ENCODE measurements around the gene PSD.

Gene PSD

DNA sequence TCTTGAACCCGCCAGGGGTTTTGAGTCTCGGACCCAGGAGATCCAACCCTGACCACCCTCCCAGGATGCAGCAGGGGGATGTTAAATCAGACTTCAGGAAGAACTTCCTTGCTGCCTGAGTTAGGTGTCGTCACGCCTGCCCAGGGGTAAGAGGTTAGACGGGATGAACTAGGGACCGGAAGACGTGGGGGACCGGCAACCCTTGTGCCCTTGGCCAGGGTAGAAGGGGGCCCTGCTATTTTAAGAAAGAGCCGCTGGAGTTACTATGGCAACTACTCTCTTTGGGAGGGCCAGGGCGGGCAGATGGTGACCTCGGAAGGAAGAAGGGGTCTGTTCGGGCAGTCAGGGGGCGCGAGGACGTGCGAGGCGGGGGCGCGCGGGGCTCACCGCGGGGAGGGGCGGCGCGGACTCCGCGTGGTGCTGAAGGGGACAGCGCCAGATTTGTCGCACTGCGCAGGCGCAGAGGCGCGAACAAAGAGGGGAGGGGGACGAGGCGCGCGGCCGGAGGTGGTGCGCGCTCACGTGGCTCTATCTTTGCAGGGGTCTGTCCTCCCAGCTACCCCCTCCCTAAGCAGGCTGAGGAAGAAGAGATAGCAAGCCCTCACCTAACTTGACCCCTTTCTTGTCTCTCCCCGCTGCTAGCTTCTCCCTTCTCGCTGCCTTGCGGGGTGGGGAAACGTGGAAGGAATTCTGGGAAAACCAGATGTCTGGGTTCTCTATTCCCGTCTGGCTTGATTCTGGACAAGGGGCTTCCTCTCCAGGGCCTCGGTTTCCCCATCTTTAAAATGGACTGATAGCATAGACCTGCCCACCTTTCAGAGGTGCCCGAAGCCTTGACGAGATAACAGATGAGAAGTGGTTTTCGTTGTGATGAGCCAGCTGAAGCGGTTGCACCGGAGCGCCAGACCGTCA is 940 bp upstream of the PSD start:
- peak; percentile 69 for DNase-seq

DNA sequence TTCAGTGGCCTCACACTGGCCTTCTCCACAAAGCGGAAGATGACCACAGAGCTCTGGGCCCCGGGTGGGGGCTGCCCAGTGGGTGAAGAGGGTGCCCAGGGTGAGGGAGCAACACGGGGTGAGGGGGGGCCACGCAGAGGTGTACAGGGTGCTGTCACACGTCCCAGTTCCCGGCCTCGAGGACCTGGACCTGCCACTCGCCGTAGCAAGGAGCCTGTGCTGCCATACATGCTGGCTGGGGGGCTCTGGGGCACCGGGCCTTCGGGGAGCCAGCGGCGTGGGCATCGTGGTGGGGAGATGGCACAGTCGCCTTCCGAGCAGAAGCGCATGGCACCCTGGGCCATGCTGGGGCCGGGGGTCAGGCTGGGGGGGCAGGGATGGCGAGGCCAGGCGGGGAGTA is 1.9 kb downstream of the PSD start:
- no peak for DNase-seq

DNA sequence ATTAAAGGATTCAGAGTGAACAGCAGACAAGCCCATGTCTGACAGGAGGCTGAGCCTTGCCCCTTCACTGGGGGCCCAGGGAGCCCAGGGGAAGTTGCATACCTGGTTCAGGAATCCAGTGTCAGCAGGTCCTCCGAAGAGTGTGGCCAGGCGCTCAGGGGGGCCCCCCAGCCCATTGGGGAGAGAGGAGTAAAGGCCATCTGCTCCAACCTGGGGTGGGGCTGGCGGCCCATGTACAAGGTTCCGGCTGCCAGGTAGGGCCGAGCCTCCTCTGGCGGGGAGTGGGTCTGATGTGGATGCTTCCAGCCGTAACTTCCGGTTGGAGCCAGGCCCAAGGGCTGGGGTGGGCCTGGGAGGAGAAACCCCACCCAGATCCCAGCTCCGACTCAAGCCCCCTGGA is 2.3 kb downstream of the PSD start:
- no peak for DNase-seq

DNA sequence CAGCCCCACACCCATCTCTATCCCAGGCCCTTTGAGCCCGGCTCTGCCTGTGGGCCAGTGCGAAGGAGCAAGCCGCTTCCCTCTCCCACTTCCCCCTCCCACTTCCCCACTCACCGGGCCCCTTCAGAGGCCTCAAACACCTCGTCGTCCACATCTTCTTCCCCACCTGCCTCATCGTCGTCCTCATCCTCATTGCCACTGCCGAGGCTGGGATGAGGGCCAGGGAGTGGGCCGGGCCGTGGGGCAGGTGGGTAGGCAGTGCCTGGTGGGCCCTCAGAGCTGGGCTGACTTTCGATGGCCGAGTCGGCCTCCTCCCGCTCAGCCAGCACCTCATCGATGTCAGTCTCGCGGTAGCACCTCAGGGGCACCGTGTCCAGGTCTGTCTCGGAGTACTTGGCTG is 3.8 kb downstream of the PSD start:
- DNase-seq = no peak

DNA sequence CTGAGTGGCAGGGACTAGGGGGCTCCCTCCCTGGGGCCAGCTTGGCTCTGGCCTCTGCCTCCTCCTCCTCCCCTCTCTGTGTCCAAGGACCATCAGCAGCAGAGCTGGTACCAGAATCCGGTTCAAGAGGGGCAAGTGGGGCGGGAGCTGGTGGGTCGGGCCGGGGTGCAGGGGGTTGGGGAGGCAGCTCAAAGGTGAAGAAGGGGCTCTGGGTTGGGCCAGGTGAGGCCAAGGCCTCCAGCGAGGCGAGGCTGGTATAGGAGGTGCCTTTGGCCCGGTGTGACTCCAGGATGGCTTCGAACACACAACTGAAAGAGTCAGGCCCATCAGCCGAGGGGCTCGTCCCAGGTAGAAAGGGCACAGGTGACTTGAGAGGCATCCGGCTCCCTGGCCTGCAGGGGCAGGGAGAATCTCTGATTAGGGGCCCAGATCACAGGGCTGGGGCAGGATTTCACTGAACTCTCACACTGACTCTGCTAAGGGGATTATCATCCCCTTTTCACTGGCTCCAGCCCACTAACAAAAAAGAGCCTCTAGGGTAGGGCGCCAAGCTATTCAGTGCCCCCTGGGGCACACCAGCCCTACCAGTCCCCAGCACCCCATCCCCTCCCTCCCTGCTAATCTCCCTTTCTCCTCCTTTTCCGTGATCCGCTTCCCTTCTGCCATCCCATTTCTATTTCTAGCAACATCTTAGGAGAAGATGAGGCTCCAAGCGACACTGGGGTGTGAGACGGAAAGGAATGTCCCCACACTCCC is 4.6 kb downstream of the PSD start:
- no peak for DNase-seq

DNA sequence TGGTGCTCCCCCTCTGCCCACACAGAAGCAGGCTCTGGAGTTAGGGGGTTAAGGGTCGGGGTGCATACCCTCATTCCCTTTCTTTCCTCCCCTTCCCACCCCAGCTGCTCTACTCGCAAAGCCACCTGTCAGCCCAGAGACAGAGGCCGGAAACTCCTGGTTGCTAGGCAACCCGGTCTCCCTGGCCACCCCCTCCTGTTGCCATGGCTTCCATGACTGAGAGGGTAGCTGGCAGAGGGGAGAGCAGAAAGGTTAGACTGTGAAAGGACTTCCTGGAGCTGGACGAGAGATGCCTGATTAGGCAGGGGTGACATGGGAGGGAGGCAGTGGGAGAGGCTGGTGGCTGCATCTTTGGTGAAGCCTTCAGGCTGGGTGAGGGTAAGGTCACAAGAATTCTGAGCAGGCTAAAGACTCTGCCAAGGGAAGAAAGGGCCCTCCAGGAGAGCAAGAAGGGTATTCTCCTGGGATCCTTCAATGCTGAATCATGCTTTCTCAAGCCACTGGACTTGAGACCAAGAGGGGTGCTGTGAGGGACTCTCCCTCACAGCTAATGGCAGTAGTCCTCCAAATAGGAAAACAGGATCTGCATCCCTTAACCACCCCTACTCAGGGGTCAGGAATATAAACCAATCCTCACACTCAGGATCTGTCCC is 5.4 kb downstream of the PSD start:
- DNase-seq = peak; percentile 46

DNA sequence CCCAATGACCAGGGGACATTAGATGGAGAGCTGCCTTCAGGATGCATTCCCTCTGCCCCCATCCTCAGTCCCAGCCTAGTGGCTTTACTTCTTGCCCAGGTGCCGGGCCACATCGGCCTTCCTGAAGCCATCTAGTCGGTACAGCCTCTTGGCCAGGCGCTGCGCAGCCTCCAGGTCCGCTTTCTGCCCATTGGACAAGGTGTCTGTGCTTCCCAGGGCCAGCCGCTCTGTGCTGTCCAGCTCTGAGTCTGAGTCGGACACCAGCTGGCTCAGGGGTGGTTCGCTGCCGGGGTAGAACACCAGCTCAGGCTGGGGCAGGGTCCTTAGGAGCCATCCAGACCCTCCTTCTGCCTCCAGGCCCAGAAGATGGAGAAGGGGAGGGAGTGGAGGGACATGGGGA is 6.3 kb downstream of the PSD start:
- DNase-seq = no peak

DNA sequence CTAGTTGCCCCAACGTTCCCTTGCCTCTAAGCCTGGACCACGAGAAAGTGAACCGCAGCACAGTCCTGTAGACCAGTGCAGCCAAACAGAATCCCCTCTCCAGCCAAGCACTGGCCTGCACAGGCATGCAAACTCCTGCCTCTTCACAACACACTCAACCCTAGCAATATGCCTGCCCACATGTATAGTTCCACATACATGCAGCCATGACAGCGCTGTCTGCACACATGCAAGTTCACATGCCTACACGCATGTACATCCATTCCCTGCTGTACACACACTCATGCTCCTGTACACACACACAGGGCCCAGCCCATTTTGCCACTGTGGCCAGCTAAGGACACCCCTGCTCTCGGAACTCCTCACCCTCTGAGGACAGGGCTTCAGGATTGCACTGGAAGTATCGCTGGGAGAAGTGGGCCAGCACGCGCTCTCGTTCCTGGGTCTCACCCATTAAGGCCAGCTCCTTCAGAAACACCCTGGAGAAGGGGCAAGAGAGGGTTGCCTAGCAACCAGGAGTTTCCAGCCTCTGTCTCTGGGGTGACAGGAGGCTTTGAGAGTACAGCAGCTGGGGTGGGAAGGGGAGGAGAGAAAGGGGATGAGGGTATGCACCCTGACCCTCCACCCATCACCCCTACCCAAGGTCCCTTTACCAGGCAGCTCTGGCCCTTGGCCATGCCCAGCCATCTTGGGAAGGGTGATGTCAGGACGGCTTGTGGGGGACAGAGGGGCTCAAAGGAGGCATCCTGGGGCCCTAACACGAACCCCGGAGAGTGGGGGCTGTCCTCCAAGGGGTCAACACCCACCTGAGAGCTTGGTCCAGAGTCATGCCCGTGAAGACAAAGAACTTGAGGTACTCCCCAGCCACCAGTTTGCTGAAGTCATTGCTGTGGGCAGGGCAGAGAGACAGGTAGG is 7.0 kb downstream of the PSD start:
- no peak for DNase-seq

DNA sequence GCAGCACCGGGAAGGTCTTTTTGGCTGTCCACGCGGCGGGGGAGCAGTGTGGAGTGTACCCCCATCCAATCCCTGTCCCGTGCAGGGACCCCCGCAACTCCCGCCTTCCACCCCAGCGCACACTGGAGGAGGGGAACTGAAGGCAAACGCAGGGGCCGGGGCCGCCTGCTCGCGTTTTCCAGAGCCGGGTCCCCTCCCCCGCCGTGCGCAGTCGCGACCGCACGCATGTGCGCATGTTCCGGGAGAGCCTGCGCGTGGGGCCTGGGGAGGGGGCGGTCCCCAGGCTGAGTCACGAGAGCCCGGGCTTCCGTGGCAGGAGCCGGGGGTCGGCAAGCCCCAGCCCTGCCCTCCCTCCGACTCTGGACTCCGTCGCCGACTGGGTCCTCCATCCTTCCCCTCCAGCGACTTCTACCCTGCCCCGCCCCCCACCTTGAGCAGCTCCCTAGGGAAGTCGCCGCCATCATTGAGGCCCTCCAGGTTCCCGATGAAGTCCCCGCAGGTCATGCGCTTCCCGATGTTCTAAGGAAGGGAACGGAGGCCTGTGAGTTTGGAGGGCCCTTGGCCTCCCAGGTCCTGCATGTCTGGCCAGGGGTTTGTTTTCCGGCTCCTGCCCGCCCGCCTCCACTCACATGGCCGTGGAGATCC is 8.0 kb downstream of the PSD start:
- DNase-seq = no peak

DNA sequence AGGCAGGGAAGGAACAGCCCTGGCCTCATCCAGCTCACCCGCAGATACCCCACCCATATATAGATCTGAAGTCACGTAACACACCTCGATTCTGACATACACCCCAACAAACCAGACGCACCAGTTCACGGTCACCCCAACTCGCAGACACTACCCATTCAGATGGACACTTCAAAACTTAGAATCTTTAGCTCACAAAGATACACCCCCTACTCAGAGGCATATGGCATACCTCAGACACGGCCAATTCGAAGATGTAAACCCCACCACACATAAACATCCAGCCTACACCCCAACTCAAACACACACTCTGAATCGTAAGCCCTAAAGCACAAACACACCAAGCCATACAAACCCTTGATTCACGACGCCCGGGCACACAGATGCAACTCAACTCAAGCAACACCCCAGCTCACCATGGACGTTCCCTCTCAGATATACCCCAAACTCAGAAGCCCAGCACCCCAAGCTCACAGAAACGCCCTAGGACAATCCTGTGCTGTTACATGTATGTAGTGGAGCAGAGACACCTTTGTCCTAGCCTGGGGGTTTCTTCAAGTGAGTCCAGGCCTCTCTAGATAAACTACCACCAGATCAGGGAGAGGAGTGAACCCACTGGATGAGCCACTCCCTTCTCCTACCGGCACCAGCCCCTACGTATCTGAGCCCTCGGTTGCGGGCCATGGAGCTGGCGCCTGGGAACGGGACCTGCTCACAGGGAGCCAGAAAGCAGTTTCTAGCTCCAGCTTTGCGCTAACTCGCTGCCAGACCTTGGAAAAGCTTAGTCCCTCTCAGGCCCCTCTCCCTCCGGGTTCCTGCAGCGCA is 8.8 kb downstream of the PSD start:
- DNase-seq = no peak

DNA sequence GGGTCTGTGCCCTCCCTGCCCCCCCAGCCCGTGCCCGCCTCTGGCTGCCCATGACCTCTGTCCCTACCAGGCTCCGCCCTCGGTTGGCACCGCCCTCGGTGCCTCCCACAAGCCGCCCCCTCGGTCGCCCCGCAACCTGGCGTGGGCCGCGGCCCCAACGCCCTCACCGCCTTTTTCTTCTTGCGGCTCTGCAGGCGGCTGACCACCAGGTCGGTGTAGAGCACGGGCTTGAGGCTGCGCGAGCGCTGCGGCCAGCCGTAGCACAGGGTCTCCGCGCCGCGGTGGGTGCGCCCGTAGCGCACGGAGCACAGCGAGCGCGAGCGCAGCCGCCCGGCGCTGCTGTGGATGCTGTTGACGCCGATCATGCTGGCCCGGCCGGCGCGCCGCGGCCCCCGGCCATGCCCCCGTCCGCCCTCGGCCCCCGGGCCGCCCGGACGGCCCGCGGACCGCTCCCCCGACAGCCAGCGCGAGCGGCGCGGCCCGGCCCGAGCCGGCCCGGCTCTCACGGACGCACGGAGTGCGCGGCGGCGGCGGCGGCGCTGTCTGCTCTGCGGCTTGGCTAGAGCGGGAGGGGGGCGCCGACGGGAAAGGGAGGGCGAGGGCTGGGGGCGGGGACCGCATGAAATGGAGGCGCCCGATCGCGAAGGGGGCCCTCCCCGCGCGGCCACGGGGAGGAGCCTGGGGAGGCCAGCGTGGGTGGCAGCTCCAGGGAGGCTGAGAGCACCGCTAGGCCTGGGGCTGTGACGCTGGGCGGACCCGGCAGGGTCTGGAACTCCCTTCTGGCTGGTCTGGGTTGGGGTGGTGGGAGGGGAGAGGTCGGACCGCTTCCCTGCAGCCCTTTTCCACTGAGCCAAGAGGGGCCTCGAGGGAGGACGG is 9.6 kb downstream of the PSD start:
- no peak for DNase-seq

DNA sequence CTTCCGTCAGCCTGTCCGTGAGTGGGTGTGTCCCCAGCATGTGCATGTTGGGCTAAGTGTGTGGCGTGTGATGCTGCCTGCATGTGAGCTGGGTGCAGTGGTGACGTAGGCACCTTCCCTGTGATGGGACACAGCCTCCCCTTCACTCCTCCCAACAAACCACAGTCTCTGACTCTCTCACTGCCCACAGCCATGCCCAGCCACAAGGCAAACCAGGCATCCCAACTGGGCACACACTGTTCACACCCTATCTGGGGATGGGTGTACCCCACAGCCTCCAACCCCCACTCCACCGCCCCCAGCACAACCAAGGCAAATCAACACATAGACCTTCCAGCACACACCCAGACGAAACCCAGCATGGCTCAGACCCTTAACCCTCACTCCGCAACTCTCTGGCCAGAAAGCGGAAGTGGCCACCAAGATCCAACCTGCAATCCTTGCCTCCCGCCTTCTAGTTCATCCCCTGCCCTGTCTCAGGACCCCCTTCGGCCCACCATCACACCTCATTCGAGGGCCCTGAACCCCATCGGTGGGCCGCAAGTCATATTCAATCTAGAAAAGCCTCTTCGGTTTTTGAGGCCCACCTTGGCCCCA is 10.4 kb downstream of the PSD start:
- DNase-seq = no peak

DNA sequence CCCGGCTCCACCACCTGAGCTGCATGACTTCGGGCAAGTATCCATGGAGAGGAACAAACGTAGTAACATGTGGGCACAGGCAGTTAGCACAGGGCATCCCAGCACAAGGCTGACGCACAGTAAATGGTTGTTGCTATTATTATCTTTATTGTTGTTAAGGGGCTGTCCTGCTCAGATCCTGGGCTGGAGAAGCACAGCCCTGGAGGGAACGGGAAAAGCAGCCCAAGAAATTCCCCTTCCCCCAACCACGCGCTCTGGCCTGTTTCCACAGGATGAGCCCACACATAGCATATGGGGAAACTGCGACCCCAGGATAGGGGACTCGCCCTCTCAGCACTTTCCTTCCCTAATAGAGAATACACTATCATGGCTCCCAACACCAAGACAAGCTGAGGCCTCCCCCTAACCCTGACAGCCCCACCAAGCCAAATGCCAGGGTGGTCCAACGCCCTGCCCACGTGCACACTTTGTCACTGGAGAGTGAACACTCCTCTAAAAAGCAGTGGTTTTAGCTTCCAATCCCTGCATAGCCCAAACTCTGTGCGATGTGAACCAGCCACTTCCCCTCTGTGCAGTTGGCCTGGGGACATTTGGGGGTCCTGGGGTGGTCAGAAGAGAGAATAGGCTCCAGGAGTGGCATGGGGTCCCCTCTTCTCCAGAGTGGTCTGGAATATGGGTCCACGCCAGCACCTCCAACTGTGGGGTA is 11.0 kb downstream of the PSD start:
- DNase-seq = no peak

DNA sequence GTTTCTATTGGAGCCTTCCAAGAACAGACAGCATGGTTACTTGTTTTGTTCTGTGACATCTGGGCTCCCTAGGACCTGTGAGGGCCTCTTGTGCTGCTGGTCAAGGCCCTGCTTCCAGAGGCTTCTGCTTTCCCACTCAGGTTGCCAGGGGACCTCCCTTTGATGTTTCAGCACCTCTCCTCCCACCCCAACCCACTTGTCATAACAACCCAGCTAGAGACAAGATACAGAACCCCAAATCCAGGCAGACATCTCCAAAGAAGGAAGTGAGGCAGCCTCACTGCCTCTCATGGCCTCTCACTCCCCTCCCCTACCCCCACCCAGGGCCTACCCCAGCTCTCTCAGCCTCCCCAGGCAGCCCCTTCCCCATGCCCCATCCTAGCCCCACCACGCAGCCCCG is 11.8 kb downstream of the PSD start:
- DNase-seq = no peak

DNA sequence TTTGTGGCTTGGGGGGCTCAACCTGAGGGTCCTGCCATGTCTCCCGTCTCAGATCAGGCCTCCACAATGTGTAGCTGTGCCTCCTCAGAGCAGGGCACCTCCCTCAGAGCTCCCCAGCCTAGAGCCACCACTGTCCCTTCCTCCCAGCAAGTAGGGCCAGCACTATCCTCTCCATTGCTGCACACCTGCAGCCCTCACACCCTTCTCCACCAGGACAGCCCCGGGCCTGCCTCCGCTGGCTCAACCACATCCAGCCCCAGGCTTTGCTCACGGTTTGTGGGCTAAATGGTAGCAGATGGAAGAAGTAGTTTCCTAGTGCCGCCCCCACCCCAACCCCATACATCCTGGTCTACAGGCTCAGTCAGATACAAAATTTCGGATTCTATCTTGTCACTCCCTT is 13.0 kb downstream of the PSD start:
- DNase-seq = no peak

DNA sequence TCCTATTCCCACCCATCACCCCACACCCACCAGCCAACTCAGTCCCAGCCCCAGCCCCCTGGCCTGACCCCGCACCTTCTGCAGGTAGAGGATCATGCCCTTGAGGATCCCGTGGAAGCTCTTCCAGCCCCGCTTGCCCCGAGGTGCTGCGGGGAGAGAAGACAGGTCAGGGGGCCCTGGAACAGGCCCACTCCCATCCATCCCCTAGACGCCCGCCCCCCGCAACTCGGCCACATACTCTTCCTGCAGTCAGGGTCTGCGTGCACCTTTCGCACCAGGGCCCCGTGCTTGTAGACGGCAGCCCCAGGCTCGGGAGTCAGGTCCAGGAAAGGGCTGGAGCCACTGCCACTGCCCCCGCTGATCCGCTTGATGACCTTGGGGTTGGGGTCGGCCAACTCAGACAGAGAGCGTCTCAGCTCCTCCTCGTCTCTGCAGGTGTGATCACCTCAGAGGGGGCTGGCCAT is 13.4 kb downstream of the PSD start:
- no peak for DNase-seq

DNA sequence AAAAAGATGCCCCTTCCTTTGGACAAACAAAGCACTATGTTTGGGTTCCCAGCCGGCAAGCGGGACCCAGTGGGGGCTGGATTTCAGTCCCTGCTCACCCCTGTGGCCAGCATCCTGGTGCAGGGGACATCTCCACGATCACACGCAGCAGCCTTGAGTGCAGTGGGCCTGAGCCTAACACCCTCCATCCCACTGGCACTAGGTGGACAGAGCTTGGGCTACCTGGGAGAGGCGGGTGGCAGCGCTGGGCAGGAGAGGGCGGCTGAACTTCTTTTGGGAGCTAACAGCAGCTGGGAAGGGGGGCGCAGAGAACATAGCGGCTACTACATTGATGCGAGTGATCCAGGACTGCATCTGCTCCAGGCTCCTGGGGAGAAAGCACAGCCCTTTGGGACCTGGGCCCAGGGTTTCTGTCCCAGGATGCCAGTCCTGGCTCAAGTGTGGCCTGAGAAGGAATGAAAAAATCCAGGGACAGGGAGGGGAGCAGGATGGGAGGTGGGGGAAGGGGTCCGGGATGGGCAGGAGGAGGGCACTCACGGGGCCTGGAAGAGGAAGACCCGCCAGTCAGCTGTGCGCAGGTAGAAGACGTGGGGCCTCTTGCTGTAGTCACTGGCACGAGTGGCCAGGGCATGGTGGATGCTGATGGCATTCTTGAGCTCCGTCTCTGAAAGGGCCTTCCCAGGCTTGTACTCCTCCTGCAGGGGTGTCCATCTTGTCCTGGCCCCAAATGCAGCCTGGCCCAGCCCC is 14.1 kb downstream of the PSD start:
- DNase-seq = no peak

DNA sequence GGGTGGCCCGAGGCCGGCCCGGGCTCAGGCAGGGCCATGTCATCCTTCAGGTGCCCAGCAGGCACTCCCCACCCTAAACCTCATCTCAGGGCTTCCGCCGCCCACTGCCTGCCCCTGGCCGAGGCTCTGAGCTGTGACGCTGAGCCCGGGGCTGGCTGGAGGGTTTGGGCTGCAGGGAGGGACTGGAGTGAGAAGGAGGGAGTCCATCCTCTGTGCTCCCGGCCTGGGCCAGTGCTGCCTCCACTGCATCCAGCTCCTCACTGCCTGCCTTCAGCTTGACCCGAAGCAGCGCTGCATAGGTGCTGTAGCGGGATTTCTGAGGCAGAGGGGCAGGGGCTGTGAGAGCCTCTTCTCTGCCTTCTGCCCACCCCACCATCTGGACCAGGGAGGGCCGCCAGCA is 15.5 kb downstream of the PSD start:
- no peak for DNase-seq
